ENCODE results near the gene EIF4E1B.

The EIF4E1B gene

GRCh38 chr5:176687881-176688280, 57.4 kb downstream of the EIF4E1B start:
- no peak overlapping the region for H3K27ac ChIP-seq
- TF ChIP-seq, protein P1, sequence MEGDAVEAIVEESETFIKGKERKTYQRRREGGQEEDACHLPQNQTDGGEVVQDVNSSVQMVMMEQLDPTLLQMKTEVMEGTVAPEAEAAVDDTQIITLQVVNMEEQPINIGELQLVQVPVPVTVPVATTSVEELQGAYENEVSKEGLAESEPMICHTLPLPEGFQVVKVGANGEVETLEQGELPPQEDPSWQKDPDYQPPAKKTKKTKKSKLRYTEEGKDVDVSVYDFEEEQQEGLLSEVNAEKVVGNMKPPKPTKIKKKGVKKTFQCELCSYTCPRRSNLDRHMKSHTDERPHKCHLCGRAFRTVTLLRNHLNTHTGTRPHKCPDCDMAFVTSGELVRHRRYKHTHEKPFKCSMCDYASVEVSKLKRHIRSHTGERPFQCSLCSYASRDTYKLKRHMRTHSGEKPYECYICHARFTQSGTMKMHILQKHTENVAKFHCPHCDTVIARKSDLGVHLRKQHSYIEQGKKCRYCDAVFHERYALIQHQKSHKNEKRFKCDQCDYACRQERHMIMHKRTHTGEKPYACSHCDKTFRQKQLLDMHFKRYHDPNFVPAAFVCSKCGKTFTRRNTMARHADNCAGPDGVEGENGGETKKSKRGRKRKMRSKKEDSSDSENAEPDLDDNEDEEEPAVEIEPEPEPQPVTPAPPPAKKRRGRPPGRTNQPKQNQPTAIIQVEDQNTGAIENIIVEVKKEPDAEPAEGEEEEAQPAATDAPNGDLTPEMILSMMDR (conservative IDR thresholded peaks at IDR 0.05): no peak

GRCh38 chr5:176690911-176691310, 60.4 kb downstream of the EIF4E1B start:
- TF ChIP-seq, protein P1 (conservative IDR thresholded peaks at IDR 0.05): no peak
- H3K27ac ChIP-seq: no peak overlapping the region

DNA sequence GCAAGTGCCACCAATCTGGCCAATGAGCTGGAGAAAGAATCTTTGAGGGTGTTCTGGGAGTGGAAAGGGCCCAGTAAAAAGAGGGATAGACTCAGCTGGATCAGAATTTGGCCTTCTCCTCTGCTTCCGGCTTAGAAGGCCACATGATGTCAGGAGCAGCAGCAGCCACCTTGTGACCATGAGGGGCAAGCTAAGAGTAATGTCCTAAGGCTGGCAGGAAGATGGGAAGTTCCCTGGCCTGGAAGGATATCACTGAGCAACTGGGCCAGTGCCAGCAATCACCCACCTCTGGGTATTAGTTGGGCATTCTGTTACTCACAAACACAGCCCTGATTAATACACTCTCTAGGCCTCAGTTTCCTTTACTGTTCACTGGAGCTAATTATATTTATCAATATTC, 61.0 kb downstream of the EIF4E1B start:
- TF ChIP-seq, protein P1 (conservative IDR thresholded peaks at IDR 0.05): no peak

GRCh38 chr5:176692326-176692725, 61.9 kb downstream of the EIF4E1B start:
- TF ChIP-seq, protein P1 (conservative IDR thresholded peaks at IDR 0.05): no peak
- no peak overlapping the region for H3K27ac ChIP-seq

More for the DNA sequence above, 61.0 kb downstream of the EIF4E1B start:
- no peak overlapping the region for H3K27ac ChIP-seq

- TF ChIP-seq, protein P1 (conservative IDR thresholded peaks at IDR 0.05): no peak
- H3K27ac ChIP-seq: no peak overlapping the region
Measured at GRCh38 chr5:176692839-176693476, 62.5 kb downstream of the EIF4E1B start.

DNA sequence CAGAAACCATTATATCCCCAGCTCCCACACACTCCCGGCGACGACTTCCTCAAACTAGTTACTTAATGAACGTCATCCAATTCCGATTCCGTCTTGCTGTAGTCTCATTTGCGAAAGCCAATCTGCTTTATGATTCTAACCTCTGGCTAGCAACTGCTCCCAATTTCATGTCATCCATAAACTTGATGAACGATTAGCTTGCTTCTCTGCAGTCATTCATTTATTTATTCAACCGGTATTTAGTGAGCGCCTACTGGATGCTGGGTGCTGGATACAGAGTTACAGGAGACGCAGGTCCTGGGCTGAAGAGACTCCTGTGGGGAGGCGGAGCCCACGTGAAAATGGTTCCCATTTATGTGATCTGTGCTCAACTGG, 63.0 kb downstream of the EIF4E1B start:
- TF ChIP-seq, protein P1 (conservative IDR thresholded peaks at IDR 0.05): no peak
- H3K27ac ChIP-seq: no peak overlapping the region

GRCh38 chr5:176694146-176694545, 63.7 kb downstream of the EIF4E1B start:
- H3K27ac ChIP-seq: no peak overlapping the region
- TF ChIP-seq, protein P1 (conservative IDR thresholded peaks at IDR 0.05): no peak
